NCI-H1417 treated with DMSO at 0.1 percent for 48 hours (cell line): ENCODE results near the gene PRKCH.

ENCODE experiments used
- DNase-seq: peaks from one replicate; lab custom pipeline; 2025; lab: John Stamatoyannopoulos, UW

Gene PRKCH

DNA sequence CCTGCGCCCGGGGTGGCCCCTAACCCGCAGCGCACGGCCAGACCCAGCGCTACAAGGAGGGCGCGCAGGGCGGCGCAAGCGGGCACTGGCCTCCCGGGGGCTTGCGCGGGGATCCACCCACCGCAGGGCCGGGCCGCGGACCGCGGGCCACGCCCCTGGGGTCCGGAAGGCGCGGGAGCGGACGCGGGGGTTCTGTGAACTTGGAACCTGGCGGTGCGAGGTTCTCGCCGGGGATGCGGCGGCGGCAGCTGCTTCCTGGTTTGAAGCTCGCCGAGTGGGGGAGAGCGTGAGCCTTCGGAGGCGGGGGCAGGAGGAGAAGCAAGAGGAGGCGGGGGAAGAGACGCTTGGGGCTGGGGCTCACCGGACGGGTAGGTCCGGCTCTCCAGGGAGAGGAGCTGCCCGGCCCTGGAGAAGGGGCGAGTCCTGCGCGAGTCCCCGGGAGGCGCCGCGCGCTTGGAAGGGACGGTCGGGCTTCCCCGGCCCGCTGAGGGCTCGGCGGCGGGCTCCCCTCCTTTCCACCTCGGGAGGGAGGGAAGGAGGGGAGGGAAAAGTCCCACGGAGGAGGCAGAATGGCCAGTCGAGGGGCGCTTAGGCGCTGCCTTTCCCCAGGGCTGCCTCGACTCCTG, at the start of gene PRKCH:
Gene PRKCH (plus strand): TSS at position 195 of the 626 bp plus-strand sequence. CDS start 523 bp downstream, outside the sequence.
- DNase-seq, result no peak

DNA sequence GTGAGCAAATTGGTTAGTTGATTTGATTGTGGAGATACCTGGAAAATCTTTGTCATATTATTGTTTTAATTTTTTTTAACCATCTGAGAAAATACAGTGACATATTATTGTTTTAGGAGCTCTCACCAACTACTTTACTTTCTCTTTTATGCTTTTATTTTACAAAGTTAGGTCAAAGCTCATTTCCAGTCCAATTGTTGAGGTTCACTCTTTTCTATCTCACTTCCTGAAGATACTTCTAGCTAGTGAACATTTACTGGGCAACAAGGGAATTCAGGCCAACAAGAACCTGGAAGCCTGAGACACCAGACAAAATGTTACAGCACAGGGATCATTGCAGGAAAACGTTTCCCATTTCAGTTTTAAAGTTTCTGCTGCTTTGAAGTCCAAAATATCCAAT, 44.1 kb upstream of the PRKCH start:
- no peak for DNase-seq

DNA sequence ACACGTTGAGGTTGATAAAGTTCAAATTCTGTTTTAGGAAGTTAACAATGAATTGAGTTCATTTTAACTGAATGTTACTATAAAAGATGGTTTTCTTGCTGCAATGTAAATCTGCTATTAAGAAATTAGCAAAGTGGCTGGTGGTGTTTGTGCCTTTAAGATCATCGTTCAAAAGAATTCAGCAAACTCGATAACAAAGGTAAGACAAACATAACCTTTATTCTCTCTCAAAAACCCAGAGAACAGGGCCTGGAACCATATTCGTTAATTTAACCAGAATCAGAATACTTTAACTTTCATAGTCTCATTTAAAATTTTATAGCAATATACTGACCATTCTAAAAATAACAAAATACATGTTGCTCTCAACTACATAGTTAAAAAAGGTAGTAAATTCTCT, 43.6 kb upstream of the PRKCH start:
- DNase-seq, result no peak

DNA sequence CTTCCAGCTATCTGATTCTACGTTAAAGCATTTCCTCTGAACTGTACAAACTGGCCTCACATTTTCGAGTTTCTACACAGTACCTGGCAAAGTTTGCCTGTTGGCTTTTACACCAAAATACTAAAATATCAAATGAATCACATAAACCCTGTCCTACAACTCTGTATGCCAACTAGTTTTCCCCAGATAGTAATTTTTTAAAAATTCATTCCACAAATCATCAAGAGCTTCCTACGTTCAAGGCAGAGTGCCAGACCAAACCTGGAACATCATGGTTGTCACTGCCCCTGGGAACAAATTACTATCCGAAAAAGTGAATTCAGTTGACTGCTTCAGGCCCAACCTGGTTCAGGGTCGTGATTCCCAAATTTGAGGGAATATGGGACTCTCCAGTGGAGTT, 42.3 kb upstream of the PRKCH start:
- no peak for DNase-seq

DNA sequence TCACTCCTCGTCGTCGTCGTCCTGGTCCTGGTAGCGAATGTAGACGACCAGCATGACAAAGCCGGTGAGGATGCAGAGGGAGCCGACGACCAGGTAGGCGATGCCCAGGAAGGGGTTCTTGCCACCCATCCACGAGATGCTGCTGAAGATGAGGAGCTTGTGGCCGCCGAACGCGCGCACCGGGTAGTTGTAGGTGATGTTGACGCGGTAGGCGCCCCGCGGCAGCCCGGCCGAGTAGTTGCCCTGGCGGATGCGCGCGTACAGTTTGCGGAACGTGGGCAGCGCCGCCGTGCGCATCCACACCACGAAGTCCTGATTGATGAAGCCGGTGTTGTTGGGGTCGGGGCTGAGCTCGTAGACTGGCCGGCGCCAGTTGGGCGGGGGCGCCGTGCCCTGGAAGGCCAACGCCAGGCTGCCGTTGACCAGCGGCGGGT, 41.3 kb upstream of the PRKCH start:
- DNase-seq, result no peak

DNA sequence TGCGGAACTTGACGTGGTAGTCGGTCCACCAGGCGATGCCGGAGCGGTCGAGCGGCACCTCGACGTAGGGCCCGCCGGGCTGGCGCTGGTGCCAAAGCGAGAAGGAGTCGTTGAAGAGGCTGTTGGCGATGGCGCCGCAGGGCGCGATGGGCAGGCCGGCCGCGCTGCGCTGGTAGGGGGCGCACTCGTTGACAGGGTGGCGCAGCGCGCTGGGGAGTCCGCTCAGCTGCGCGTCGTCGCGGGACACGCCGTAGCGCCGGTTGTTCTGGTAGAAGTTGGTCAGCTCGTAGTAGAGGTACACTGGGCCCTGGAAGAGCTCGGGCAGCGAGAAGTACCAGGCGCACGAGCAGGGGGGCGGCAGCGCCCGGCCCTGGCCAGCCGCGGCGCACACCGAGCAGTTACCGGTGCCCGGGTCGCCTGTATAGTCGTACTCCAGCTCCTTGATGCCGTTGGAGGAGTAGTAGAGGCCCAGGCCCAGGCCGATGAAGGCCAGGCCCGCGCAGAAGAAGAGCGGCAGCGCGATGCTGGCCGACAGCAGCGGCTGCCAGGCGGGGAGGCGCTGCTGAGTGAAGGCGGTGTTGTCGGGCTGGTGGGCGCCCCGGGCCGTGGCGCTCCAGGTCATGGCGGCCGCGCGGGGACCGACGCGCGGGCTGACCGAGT, 40.7 kb upstream of the PRKCH start:
- peak; percentile 45 for DNase-seq

DNA sequence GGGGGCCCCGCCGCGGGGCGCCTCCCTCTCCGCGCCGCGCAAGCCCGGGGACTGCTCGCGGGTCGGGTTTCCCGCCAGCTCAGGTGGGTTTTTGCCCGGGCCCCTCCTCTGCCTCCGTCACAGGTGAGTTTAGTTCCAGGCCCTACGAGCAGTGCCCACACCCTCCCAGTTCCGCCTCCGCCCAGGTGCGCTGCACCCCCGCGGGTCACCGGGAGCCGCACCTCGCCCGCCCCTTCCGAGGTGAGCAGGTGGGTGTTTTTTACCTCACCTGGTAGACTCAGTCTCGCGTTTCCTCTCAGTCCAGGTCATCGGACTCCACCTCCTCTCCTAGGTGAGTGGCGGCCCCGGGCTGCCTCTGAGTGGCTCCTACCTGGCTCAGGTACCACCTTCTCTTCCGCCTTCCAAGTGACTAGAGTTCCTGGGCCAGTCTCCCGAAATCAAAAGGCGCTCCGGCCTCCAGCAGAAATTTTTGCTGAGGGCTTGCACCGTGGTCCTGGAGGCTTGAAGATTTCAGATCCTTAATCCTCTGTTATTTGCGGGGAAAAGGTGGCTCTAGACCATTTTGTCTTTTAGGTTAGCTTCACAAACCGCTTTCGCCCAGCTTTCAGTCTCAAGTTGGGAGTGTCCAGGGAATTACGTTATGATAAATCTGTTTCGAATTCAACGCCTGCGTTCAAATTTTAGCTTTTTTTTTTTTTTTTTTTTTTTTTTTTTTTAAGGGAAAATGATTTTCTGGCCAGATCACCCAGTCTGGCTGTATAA, 40.0 kb upstream of the PRKCH start, which contains the start of gene TMEM30B:
Gene TMEM30B (minus strand): TSS at position 153 of the 762 bp plus-strand sequence. CDS start 191 bp downstream, outside the sequence.
- DNase-seq, result peak; percentile 34

DNA sequence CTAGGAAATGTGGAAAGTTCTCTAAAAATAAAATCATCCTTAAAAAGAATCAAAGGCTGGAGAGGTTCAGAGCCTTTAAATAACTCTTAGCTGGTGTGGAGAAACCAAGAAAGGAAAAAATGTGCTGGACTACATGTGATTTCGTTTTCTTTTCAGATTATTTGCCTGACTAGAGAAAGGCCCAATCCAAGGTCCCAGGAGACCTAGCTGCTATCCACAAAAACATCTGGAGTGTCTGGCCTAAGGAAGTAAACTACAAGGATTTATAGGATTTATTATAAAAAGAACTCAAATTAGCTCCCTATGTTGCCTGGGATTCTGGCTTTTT, 39.5 kb upstream of the PRKCH start:
- no peak for DNase-seq

DNA sequence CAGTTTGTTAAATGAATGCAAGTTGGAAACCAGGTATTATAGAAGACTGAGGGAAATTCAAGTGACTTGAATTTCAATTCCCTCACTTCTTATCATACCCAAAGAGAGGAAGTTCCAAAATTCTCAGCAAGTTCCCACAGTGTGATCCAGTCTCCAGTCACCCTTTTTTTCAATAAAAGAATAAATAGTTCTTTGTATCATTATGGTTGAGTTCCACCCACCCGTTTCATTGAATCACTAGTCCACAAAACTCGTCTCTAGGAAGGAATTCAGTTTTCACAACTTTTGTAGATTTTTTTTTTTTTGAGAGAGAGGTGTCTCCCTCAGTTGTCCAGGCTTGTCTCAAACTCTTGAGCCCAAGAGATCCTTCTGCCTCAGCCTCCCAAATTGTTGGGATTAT, 38.6 kb upstream of the PRKCH start:
- no peak for DNase-seq

DNA sequence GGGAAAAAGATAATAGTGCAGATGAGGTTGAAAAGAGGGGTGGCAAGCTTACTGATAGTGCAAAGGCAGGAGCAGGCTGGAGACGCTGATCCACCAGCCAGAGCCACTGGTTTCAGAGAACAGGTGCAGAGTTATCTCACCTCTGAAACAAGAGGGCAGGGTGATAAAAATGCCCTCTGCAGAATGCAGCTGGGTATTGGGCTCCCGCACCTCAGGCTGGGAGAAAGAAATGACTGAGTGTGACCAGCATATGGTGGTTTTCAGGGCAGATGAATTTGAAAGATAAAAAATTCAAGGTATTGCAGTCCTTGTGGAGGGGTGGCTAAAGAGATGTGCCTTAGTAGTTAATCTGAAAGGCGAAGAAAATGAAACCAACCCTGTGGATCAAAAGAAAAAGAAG, 37.4 kb upstream of the PRKCH start:
- DNase-seq, result no peak

DNA sequence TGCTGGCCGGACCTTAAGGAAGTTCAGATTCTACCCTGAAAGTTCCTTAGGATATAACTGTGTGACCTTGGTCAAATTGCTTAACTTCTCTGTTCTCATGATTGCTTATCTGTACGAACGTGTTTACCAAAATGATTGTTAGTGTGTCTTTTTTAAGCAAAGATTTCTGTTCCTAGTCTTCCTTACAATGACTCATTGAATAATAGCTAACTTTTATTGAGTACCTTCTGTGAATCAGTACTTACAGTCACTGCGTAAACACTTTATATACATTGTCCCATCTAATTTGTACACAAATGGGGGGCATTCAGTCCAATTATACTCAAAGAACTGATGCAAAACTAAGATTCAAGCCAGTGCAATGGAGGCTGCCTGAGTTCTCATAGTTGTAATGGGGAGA, 36.0 kb upstream of the PRKCH start:
- no peak for DNase-seq

DNA sequence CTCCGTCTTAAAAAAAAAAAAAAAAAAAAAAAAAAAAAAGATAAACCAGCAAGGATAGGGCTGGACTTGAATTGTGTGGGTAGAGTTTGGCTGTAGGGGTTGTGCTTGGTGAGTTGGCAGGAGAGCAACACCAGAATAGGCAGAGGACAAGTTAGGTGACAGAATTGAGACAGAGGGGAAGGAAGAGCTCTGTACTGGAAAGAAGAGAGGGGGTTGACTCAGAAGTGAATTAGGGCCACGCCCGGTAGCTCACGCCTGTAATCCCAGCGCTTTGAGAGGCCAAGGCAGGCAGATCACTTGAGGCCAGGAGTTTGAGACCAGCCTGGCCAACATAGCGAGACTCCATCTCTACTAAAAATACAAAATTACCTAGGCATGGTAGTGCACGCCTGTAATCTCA, 34.2 kb upstream of the PRKCH start:
- DNase-seq, result no peak

DNA sequence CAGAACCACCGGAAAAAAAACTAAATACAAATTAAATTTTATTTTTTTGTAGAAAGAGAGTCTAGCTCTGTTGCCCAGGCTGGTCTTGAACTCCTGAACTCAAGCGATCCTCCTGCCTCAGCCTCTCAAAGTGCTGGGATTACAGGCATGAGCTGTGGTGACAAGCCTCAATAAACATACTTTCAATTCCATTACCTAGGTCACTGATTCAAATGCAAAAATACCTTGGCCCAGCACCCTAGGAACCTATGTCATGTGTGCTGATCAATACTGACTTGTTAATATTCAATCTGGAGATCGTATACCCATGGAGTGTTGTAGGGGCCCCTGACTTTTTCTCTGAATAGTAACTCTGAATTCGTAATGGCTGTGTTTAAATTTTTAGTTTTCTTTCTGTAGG, 33.2 kb upstream of the PRKCH start:
- DNase-seq, result no peak

DNA sequence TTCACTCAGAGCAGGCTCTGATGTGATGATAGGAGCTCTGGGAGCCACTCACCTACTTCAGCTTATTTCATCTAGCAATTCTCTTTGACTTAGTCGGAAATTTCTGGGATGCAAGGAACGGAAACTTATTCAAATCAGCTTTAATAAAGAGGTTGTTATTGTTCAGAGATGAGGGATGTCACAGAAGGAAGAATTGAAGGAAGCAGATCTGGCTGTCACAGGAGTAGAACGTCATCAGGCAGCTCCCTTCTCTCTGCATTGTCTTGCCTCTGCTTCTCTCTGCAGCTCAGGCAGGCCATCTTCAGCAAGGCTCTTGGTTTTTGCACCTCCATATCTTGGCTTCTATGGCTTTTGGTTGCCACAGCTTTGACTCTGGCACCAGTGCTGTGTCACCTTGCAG, 32.7 kb upstream of the PRKCH start:
- DNase-seq, result no peak

DNA sequence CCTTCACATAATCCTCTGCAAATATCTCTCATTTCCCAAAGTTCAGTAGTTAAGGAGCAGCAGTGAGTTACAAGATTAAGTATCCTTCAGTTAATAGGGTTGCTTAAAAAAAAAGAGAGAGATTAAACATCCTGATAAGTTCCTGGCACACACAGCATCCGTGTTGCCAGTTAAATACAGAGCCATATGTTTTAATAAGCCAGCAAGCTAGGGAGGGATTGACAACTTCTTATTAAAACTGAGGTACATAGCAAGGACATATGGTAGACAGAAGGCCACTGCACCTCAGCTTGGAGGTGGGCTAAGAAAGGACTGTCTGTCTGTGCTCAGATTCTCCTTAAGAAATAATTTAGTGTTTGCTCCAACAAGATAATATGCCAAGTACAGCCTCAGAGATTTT, 30.7 kb upstream of the PRKCH start:
- no peak for DNase-seq

DNA sequence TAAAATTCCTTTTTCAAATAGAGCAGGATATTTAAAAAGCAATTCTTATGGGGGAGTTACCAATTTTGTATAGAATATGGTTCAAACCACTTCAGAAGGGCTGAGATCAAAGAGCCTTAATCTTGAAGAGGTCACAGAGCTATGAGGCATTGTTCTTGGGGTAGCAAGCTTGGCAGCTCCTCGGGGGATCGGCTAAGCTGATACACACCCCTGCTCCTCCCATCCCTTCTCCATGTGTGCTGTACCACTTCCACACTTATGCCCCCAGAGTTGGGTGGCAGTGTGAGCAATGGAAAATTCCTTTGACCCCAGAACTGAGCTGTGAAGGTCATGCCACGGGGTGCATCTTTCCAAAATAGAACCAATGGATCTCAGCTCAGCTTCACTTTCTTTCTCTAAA, 25.2 kb upstream of the PRKCH start:
- no peak for DNase-seq

DNA sequence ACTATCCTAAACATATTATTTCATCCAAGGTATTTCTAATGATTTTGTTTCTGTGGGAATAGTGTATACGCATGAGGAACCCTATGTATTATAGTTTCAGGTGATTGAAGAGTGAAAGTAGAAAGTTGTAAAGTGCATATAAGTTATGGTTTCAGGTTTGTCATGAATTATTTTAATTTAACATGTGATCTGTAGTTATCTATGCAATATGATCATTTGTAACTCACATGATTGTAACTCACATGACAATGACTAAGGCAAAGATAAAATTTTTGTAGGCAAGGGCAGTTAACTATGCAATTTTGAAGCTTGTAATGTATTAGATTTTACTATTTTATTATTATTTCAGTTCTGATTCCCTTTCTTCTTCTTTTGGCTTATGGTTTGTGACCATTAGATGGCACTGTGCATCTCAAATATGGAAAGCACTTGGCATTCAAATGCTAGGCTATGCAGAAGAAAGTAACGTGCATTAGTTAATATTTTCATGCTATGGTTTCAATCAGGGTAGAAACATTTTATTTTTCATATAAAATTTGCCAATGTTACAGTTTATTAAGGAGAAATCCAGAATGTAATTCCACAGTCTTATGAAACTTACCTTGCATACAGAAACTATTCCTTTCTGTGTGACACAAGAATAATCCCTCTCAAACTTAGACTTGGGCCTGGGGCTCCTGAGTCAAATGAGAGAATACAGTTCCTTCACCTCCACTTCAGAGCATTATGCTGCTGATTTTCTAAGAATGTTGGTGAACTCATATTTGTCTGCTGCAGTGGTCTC, 24.5 kb upstream of the PRKCH start:
- no peak for DNase-seq

DNA sequence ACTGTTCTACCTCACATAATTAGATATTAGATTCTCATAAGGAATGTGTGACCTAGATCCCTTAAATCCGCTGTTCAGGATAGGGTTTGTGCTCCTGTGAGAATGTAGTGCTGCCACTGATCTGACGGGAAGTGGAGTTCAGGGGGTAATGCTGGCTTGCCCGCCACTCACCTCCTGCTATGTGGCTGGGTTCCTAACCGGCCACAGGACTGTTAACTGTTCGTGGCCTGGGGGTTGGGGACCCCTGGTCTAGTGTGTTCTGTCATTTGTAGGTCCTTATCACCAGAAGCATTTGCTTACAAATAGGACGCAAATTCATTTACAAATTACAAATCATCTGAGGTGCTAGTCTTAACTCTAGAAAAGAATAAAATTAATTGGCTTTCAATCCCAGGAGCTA, 23.8 kb upstream of the PRKCH start:
- no peak for DNase-seq

DNA sequence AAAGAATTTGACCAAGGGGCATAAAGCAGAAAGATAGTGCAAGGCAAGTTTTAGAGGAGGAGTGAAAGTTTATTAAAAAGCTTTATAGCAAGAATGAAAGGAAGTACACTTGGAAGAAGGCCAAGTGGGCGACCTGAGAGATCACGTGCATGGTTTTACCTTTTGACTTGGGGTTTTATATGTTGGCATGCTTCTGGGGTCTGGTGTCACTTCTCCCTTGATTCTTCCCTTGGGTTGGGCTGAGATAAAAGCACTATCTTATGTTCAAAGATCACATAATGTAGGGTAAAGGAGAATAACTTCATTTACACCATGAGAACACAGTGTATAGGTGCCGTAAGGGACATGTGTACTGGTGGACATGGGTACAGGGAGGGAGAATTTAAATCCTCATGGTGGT, 22.6 kb upstream of the PRKCH start:
- no peak for DNase-seq

DNA sequence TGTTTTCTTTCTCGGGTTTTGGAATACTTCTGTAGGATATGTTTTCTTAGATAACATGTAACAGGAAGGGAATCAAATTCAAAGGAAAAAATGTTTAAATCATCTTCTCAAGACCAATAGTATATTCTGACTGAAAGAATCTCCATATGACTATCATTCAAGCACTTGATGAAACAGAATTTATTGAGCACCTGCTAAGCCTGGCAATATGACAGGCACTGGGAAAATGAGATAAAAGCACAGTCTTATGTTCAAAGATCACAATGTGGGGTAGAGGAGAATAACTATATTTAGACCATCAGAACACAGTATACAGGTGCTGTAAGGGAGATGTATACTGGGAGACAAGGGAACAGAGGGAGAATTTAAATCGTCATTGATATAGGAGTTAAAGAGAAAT, 21.2 kb upstream of the PRKCH start:
- no peak for DNase-seq

DNA sequence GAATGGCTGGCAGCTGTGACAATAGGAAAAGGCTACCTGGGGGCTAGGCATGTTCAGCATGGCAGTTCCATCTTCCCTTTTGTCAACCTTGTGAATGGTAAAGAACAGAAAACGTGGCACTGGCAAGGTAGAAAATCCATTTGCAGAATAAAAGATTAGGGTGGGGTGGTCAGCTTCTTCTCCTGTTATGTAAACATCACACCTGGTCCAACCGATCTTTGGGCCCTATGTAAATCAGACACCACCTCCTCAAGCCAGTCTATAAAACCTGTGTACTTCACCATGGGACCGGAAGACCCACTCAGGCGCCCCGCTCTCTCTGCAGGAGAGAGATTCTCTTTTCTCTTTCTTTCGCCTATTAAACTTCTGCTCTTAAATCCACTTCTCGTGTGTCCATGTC, 20.6 kb upstream of the PRKCH start:
- DNase-seq, result no peak

DNA sequence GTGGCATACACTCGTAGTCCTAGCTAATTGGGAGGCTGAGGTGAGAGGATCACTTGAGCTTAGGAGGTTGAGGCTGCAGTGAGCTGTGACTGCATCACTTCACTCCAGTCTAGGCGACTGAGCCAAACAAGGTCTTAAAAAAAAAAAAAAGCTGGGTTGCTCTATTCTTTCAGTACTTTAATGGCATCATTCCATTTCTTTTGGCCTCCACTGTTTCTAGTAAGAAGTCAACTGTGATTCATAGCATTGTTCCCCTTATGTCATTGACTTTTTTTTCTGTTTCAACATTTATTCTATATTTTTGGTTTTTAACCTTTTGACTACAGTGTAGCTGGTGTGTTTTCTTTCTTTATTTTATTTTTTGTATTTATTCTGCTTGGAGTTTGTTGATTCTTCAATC, 16.7 kb upstream of the PRKCH start:
- no peak for DNase-seq

DNA sequence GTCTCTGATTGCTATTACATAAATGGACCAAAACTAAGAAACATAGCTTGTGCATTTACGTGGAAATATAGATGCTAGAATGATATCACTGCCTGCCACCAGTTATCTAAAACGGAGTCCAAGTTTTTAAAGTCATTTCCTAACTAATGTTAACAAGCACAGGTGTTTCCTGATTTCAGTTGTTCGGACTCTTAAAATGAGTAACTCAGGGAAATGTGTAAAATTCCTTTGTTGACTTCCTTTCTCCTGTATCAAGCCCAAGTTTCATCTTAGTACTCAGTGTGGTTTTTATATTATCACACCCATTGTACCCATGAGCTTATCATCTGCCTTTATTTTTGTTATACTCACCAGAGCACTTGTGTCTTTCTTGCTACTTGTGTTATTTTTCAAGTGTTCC, 13.2 kb upstream of the PRKCH start:
- DNase-seq, result no peak
